ENCODE results near the gene HOXD9. TPM values are rescaled to one million over a fixed set of nuclear protein-coding genes. Genes with fewer than 3 reads are reported as not detected.

HOXD9 gene
- polyA plus RNA-seq, 1 of the 3 experiments (the other 2 are of a cell fraction): 4.8 TPM

DNA sequence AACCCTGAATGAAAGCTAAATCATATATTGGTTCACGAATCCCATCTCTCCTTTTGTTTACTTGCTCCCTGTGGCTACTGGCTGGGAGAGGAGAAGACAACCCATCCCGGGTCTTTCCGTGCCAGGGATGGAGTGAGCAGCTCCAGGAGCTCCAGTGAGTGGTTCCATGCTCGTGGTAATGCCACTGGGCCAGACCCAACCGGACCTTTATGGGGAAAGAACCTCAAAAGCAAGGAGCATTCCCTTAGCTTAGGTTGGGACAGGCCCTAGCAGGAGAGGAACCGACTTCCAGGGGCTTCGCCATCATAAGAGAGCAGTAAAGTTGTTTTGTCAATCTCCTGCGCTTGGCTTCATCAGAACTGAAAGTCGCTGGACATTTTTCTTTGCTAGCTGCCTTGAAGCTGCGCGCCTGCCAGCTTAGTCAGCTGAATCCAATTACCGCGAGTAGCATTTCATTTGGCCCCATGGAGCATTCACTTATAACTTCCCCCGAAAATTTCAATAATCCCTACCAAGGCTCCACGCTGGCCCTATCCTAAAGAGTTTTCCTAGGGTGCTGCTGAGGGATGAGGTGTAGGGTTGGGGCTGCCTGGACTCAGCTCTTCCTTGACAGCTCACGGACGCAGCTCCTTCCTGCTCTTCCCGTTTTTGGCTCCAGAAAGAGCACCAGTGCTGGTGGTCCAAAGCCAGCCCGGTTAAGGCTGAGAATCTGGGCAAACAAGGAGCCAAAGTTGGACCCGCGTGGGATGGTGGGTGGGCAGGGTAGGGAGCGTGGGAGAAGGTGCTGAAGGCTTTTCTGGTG is 39.5 kb downstream of the HOXD9 start:
- no peak for DNase-seq
- Histone ChIP-seq H3K9me2 (no peaks in the 10 kb centered on the region), H3K9ac (no peak overlapping the region), H3K27ac (ENCODE audit: low read depth in 2 of 2, low read length in 1 of 2) (no peak overlapping the region), H3K79me2 (ENCODE audit: insufficient read depth) (no peaks in the 10 kb centered on the region), H3K36me3 (replicated peaks in 1 of 2; ENCODE audit: control insufficient read depth in 1 of 2, insufficient read depth in 2 of 2, low read length in 1 of 2) (peaks cover 0 to 3% of the 10 kb centered on the region in 2 experiments), H3K4me3 (ENCODE audit: low read depth in 2 of 2, low read length in 1 of 2) (no peak overlapping the region), H3K4me1 (ENCODE audit: control insufficient read depth in 1 of 2, insufficient read depth in 2 of 2, low read depth in 1 of 2, low read length in 1 of 2) (peaks cover 0 to 3% of the 10 kb centered on the region in 2 experiments; a peak in 2 of 4 replicates), H3K27me3 (ENCODE audit: insufficient read depth) (no peaks in the 10 kb centered on the region), H3K4me2 (no peak overlapping the region), H2AFZ (ENCODE audit: low read depth) (no peak overlapping the region), H4K20me1 (ENCODE audit: insufficient read depth) (no peaks in the 10 kb centered on the region), H3F3A (replicated peaks; ENCODE audit: insufficient read depth) (no peaks in the 10 kb centered on the region), H3K9me3 (no peaks in the 10 kb centered on the region)
- ChIA-PET CTCF (interaction anchor here (0.7 to 2.0 kb wide), 6 partner anchors 21 to 490 kb away, joined by 3 to 8 read pairs (median 6); no protein-coding TSS in a partner anchor), POLR2A (interaction anchor here (1.6 kb wide), 1 partner anchor 392 kb away, joined by 3 read pairs; no protein-coding TSS in a partner anchor)
- TF ChIP-seq, protein P1, sequence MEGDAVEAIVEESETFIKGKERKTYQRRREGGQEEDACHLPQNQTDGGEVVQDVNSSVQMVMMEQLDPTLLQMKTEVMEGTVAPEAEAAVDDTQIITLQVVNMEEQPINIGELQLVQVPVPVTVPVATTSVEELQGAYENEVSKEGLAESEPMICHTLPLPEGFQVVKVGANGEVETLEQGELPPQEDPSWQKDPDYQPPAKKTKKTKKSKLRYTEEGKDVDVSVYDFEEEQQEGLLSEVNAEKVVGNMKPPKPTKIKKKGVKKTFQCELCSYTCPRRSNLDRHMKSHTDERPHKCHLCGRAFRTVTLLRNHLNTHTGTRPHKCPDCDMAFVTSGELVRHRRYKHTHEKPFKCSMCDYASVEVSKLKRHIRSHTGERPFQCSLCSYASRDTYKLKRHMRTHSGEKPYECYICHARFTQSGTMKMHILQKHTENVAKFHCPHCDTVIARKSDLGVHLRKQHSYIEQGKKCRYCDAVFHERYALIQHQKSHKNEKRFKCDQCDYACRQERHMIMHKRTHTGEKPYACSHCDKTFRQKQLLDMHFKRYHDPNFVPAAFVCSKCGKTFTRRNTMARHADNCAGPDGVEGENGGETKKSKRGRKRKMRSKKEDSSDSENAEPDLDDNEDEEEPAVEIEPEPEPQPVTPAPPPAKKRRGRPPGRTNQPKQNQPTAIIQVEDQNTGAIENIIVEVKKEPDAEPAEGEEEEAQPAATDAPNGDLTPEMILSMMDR (IDR thresholded peaks at IDR 0.05): no peak
- TF ChIP-seq SMC3 (IDR thresholded peaks at IDR 0.05; ENCODE audit: low read depth, low read length): no peak
- TF ChIP-seq, protein P2, sequence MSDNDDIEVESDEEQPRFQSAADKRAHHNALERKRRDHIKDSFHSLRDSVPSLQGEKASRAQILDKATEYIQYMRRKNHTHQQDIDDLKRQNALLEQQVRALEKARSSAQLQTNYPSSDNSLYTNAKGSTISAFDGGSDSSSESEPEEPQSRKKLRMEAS (IDR thresholded peaks at IDR 0.05; ENCODE audit: low read depth): no peak
- TF ChIP-seq, protein P3, sequence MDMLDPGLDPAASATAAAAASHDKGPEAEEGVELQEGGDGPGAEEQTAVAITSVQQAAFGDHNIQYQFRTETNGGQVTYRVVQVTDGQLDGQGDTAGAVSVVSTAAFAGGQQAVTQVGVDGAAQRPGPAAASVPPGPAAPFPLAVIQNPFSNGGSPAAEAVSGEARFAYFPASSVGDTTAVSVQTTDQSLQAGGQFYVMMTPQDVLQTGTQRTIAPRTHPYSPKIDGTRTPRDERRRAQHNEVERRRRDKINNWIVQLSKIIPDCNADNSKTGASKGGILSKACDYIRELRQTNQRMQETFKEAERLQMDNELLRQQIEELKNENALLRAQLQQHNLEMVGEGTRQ (IDR thresholded peaks at IDR 0.05; ENCODE audit: borderline replicate concordance, low read depth, low read length): no peak
- TF ChIP-seq RAD21 (IDR thresholded peaks at IDR 0.05; ENCODE audit: low read length): no peak
- no peak for TF ChIP-seq NFIC (IDR thresholded peaks at IDR 0.05; ENCODE audit: borderline replicate concordance)
- no peak for TF ChIP-seq YY1 (IDR thresholded peaks at IDR 0.05; ENCODE audit: low read depth)
- TF ChIP-seq, protein P4, sequence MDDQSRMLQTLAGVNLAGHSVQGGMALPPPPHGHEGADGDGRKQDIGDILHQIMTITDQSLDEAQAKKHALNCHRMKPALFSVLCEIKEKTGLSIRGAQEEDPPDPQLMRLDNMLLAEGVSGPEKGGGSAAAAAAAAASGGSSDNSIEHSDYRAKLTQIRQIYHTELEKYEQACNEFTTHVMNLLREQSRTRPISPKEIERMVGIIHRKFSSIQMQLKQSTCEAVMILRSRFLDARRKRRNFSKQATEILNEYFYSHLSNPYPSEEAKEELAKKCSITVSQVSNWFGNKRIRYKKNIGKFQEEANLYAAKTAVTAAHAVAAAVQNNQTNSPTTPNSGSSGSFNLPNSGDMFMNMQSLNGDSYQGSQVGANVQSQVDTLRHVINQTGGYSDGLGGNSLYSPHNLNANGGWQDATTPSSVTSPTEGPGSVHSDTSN (IDR thresholded peaks at IDR 0.05): no peak
- no peak for TF ChIP-seq MEF2A (IDR thresholded peaks at IDR 0.05; ENCODE audit: borderline replicate concordance, low read depth)
- no peak for TF ChIP-seq POLR2AphosphoS5 (IDR thresholded peaks at IDR 0.05; ENCODE audit: low read depth, low read length)
- TF ChIP-seq RFX5 (IDR thresholded peaks at IDR 0.05; ENCODE audit: low read length): no peak
- TF ChIP-seq, protein P5, sequence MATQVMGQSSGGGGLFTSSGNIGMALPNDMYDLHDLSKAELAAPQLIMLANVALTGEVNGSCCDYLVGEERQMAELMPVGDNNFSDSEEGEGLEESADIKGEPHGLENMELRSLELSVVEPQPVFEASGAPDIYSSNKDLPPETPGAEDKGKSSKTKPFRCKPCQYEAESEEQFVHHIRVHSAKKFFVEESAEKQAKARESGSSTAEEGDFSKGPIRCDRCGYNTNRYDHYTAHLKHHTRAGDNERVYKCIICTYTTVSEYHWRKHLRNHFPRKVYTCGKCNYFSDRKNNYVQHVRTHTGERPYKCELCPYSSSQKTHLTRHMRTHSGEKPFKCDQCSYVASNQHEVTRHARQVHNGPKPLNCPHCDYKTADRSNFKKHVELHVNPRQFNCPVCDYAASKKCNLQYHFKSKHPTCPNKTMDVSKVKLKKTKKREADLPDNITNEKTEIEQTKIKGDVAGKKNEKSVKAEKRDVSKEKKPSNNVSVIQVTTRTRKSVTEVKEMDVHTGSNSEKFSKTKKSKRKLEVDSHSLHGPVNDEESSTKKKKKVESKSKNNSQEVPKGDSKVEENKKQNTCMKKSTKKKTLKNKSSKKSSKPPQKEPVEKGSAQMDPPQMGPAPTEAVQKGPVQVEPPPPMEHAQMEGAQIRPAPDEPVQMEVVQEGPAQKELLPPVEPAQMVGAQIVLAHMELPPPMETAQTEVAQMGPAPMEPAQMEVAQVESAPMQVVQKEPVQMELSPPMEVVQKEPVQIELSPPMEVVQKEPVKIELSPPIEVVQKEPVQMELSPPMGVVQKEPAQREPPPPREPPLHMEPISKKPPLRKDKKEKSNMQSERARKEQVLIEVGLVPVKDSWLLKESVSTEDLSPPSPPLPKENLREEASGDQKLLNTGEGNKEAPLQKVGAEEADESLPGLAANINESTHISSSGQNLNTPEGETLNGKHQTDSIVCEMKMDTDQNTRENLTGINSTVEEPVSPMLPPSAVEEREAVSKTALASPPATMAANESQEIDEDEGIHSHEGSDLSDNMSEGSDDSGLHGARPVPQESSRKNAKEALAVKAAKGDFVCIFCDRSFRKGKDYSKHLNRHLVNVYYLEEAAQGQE (IDR thresholded peaks at IDR 0.05; ENCODE audit: low read depth, low read length): no peak
- WGBS (ENCODE audit: low lambda C conversion rate): 86% methylated on average over 20 of the region's 22 CpGs
